HEK293T (cell line): ENCODE results near the gene SSUH2.

ENCODE experiments used
- L3MBTL2 ChIP-seq: fragments of 450-650 bp; conservative IDR thresholded peaks from 2 replicates; pipeline ENCODE4 v1.6.1; 2016; ENCODE audit warnings: mild to moderate bottlenecking
- SUZ12 ChIP-seq: fragments of 450-650 bp; IDR thresholded peaks from 2 replicates; pipeline ENCODE4 v1.6.1; 2016; ENCODE audit warnings: mild to moderate bottlenecking
- TARDBP ChIP-seq: fragments of 450-650 bp; IDR thresholded peaks from 2 replicates; pipeline ENCODE4 v1.6.1; 2016

DNA sequence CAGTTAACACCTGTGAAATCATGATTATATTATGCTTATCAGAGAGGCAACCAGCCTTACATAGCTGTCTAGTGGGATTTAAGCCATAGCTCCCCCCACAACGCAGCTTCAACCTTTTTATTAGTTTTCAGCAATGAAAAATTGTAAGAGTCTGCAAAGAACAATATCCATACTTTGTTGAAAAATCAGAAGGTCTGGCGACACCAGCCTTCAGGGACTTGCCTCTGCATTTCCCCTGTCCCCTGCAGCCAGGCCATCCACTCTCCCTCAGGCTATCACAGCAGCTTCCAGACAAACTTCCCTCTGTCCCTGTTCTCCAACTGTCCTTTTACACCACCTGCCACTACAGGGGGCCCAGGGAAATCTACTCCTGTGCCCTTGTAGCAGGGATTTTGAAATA, 59.9 kb downstream of the SSUH2 start:
- no peak for TF ChIP-seq L3MBTL2
- TF ChIP-seq SUZ12: no peak
- no peak for TF ChIP-seq TARDBP
